ENCODE results near the gene ERC2.

ERC2 gene

GRCh38 chr3:55564726-55565125 lies 903.5 kb downstream of the ERC2 start:
- DNase-seq = no peak

- DNase-seq = no peak
Observed at GRCh38 chr3:55562700-55563099, 905.6 kb downstream of the ERC2 start.

- peak in 1 of 3 donors; percentile 4 for DNase-seq
Observed at GRCh38 chr3:55559500-55560423, 908.5 kb downstream of the ERC2 start.

GRCh38 chr3:55558316-55558715 lies 910.0 kb downstream of the ERC2 start:
- DNase-seq = no peak

- no peak for DNase-seq
Observed at GRCh38 chr3:55557549-55557948, 910.7 kb downstream of the ERC2 start.

GRCh38 chr3:55556619-55557537 lies 911.4 kb downstream of the ERC2 start:
- DNase-seq = peak in 1 of 3 donors; percentile 3

- DNase-seq = peak in 2 of 3 donors; percentile 9 to 11
Observed at GRCh38 chr3:55555873-55556618, 912.2 kb downstream of the ERC2 start.

GRCh38 chr3:55554634-55555425 lies 913.4 kb downstream of the ERC2 start:
- DNase-seq = no peak

GRCh38 chr3:55551644-55552043 lies 916.6 kb downstream of the ERC2 start:
- no peak for DNase-seq

GRCh38 chr3:55549177-55549576 lies 919.1 kb downstream of the ERC2 start:
- no peak for DNase-seq

GRCh38 chr3:55546866-55547669 lies 921.2 kb downstream of the ERC2 start:
- DNase-seq = no peak

GRCh38 chr3:55545995-55546394 lies 922.3 kb downstream of the ERC2 start:
- DNase-seq = no peak

- DNase-seq = no peak
Observed at GRCh38 chr3:55544219-55544618, 924.0 kb downstream of the ERC2 start.

- DNase-seq = no peak
Observed at GRCh38 chr3:55543181-55543614, 925.1 kb downstream of the ERC2 start.

GRCh38 chr3:55541456-55541855 lies 926.8 kb downstream of the ERC2 start:
- DNase-seq = no peak

- DNase-seq = no peak
Observed at GRCh38 chr3:55541016-55541415, 927.3 kb downstream of the ERC2 start.

- DNase-seq = no peak
Observed at GRCh38 chr3:55540579-55540978, 927.7 kb downstream of the ERC2 start.

- no peak for DNase-seq
Observed at GRCh38 chr3:55538158-55538557, 930.1 kb downstream of the ERC2 start.

GRCh38 chr3:55537563-55537962 lies 930.7 kb downstream of the ERC2 start:
- no peak for DNase-seq

- DNase-seq = no peak
Observed at GRCh38 chr3:55537129-55537528, 931.1 kb downstream of the ERC2 start.

GRCh38 chr3:55534876-55535275 lies 933.4 kb downstream of the ERC2 start:
- DNase-seq = no peak
